Middle frontal gyrus (tissue), 1 donor: Measurements from ENCODE around the gene JADE2.

Experiments used
- DNase-seq: peaks from one replicate; pipeline ENCODE4 v3.0.0-alpha.2; 2015; ENCODE audit warnings: low spot score; ENCODE audit errors: extremely low spot score

JADE2 gene

GRCh38 chr5:134529460-134529859 is 4.0 kb downstream of the JADE2 start:
- DNase-seq: no peak

- DNase-seq: peak; percentile 9
Measured at GRCh38 chr5:134530301-134531077, 5.0 kb downstream of the JADE2 start.

GRCh38 chr5:134533115-134533815 is 7.8 kb downstream of the JADE2 start:
- no peak for DNase-seq

- no peak for DNase-seq
Measured at GRCh38 chr5:134534058-134534725, 8.7 kb downstream of the JADE2 start.

- DNase-seq: no peak
Measured at GRCh38 chr5:134534726-134535110, 9.2 kb downstream of the JADE2 start.

- DNase-seq: no peak
Measured at GRCh38 chr5:134536876-134537275, 11.4 kb downstream of the JADE2 start.

GRCh38 chr5:134537297-134537696 is 11.8 kb downstream of the JADE2 start:
- DNase-seq: no peak

- no peak for DNase-seq
Measured at GRCh38 chr5:134538296-134538695, 12.8 kb downstream of the JADE2 start.

- no peak for DNase-seq
Measured at GRCh38 chr5:134539732-134540131, 14.3 kb downstream of the JADE2 start.

- no peak for DNase-seq
Measured at GRCh38 chr5:134540747-134541733, 15.6 kb downstream of the JADE2 start.

GRCh38 chr5:134541736-134542376 is 16.4 kb downstream of the JADE2 start:
- no peak for DNase-seq

- DNase-seq: no peak
Measured at GRCh38 chr5:134543820-134544614, 18.5 kb downstream of the JADE2 start.

GRCh38 chr5:134545070-134545868 is 19.8 kb downstream of the JADE2 start:
- DNase-seq: no peak

GRCh38 chr5:134547066-134547465 is 21.6 kb downstream of the JADE2 start:
- DNase-seq: no peak

GRCh38 chr5:134547579-134547978 is 22.1 kb downstream of the JADE2 start:
- DNase-seq: peak; percentile 25

- DNase-seq: no peak
Measured at GRCh38 chr5:134547999-134548658, 22.7 kb downstream of the JADE2 start.

- no peak for DNase-seq
Measured at GRCh38 chr5:134549714-134550113, 24.2 kb downstream of the JADE2 start.
